ENCODE results near the gene LGALS7B. TPM values are rescaled to one million over a fixed set of nuclear protein-coding genes. Genes with fewer than 3 reads are reported as not detected.

LGALS7B gene
- 0.37 to 0.65 TPM (median 0.56 TPM) in 3 of 5 replicates, not detected in the others for total RNA-seq (2022; extraction: Qiagen RNA extraction; ENCODE audit: low read depth)

DNA sequence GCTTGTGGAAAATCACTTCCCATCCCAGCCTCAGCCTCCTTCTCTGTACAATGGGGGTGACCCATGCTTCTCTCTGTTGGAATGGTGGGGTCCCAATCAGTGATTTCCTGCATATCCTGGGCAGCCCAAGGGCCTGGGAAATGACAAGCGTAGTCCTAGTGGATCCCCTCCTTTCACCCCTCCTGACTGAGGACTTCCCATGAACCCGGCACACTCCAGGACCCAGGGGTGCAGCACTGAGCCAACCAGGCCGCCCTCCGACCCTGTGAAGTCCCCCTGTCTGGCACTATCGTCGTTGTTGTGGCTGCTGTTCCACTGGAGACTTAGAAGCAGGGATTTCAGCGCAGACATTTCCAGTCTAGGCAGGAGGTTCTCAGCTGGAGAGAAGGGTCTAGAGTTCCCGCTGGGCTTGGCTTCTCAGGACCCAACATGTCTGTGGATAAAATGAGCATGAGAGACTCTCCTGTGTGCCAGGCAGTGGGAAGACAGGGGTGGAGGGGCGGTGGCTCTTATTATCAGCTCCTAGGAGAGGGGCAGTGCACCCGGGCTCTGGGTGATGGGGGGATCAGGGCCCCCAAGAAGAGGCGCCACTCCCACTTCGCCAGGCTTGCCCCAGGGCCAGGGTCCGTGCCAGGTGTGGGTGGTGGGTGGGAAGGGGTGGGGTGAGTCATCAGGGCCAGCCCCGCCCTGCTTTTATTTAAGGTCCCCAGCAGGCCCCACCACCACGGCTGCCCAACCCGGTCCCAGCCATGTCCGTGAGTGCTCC lies at the start of gene LGALS7B:
Gene LGALS7B (plus strand): TSS at position 723 of the 766 bp plus-strand sequence. CDS start 27 bp downstream, at position 750.

GRCh38 chr19:38744298-38744681 lies 44.7 kb upstream of the LGALS7B start, which contains the start of gene CAPN12:
Gene CAPN12 (minus strand): TSS chr19:38744474. CDS start chr19:38744165, 309 bp downstream.

GRCh38 chr19:38773469-38774177 lies 15.4 kb upstream of the LGALS7B start, which contains the start of gene LGALS7:
Gene LGALS7 (minus strand): TSS chr19:38773517. CDS start chr19:38773492, 25 bp downstream.

DNA sequence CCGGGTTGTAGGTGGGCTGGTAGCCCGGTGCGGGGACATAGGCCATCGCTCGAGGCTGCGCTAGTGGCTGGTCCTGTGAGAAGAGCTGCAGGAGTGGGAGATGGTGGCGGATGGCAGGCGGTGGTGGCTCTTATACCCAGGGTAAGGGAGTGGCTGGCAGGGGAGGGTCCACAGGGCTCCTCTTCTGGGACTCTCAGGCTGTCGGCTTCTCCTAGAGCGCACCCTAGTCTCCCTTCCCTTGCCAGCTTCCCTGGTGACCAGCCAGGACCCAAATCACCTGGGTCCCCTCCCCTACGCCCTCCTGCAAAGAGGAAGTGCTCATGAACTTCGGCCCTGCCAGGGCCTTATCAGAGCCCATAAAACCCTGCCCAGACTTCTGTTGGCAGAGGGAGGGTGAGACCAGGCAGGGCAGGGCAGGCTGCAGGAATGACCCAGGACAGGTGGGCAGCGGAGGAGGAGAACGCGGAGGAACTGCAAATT lies 23.9 kb downstream of the LGALS7B start, which contains the start of gene LGALS4:
Gene LGALS4 (minus strand): TSS at position 105 of the 480 bp plus-strand sequence. CDS start 59 bp downstream, at position 46.

Other genes starting within 250 kb of the LGALS7B start
- gene MAP4K1, start 171.2 kb upstream of the LGALS7B start, total RNA-seq (2022; extraction: Qiagen RNA extraction; ENCODE audit: low read depth): 0.30 to 1.5 TPM (median 1.1 TPM) in 5 replicates
- gene EIF3K, start 170.0 kb upstream of the LGALS7B start, total RNA-seq (2022; extraction: Qiagen RNA extraction; ENCODE audit: low read depth): 669 to 911 TPM (median 738 TPM) in 5 replicates
- gene ACTN4, start 141.6 kb upstream of the LGALS7B start, total RNA-seq (2022; extraction: Qiagen RNA extraction; ENCODE audit: low read depth): 901 to 1,299 TPM (median 1,198 TPM) in 5 replicates
- 4.8 to 7.1 TPM (median 5.9 TPM) in 5 replicates for gene CAPN12, start 44.7 kb upstream of the LGALS7B start, total RNA-seq (2022; extraction: Qiagen RNA extraction; ENCODE audit: low read depth)
- 0.32 TPM in 1 of 5 replicates, not detected in the others for gene LGALS7, start 15.7 kb upstream of the LGALS7B start, total RNA-seq (2022; extraction: Qiagen RNA extraction; ENCODE audit: low read depth)
- gene LGALS4, start 23.7 kb downstream of the LGALS7B start, total RNA-seq (2022; extraction: Qiagen RNA extraction; ENCODE audit: low read depth): 0.50 to 1.1 TPM (median 0.72 TPM) in 5 replicates
- gene ECH1, start 42.6 kb downstream of the LGALS7B start, total RNA-seq (2022; extraction: Qiagen RNA extraction; ENCODE audit: low read depth): 286 to 383 TPM (median 290 TPM) in 5 replicates
- 350 to 371 TPM (median 363 TPM) in 5 replicates for gene HNRNPL, start 60.8 kb downstream of the LGALS7B start, total RNA-seq (2022; extraction: Qiagen RNA extraction; ENCODE audit: low read depth)
- gene RINL, start 89.1 kb downstream of the LGALS7B start, total RNA-seq (2022; extraction: Qiagen RNA extraction; ENCODE audit: low read depth): 2.6 to 3.6 TPM (median 2.8 TPM) in 5 replicates
- 34.8 to 39.9 TPM (median 36.1 TPM) in 5 replicates for gene SIRT2, start 110.4 kb downstream of the LGALS7B start, total RNA-seq (2022; extraction: Qiagen RNA extraction; ENCODE audit: low read depth)
- 68.2 to 127 TPM (median 105 TPM) in 5 replicates for gene NFKBIB, start 110.8 kb downstream of the LGALS7B start, total RNA-seq (2022; extraction: Qiagen RNA extraction; ENCODE audit: low read depth)
- gene CCER2, start 123.0 kb downstream of the LGALS7B start, total RNA-seq (2022; extraction: Qiagen RNA extraction; ENCODE audit: low read depth): 0.76 to 1.3 TPM (median 0.89 TPM) in 5 replicates
- 48.1 to 58.7 TPM (median 56.2 TPM) in 5 replicates for gene SARS2, start 141.6 kb downstream of the LGALS7B start, total RNA-seq (2022; extraction: Qiagen RNA extraction; ENCODE audit: low read depth)
- gene MRPS12, start 141.7 kb downstream of the LGALS7B start, total RNA-seq (2022; extraction: Qiagen RNA extraction; ENCODE audit: low read depth): 205 to 327 TPM (median 291 TPM) in 5 replicates
- gene FBXO17, start 186.5 kb downstream of the LGALS7B start, total RNA-seq (2022; extraction: Qiagen RNA extraction; ENCODE audit: low read depth): 70.5 to 99.5 TPM (median 87.1 TPM) in 5 replicates
- gene FBXO27, start 243.3 kb downstream of the LGALS7B start, total RNA-seq (2022; extraction: Qiagen RNA extraction; ENCODE audit: low read depth): 5.0 to 8.3 TPM (median 7.5 TPM) in 5 replicates